H1 (cell line): Measurements from ENCODE around the gene PTPN5. TPM values are rescaled to one million over a fixed set of nuclear protein-coding genes. Genes with fewer than 3 reads are reported as not detected.

Experiments used
- CTCF ChIA-PET: fragments of 300-600 bp; sonication (Branson Sonifier 250); formaldehyde crosslinking; loops from one replicate; lab custom pipeline; 2021; ENCODE audit not compliant: partially characterized antibody; lab: Charles Lee
- POLR2A ChIA-PET: fragments of 300-600 bp; sonication (Branson Sonifier 250); formaldehyde crosslinking; loops from one replicate; lab custom pipeline; 2021; ENCODE audit warnings: inconsistent platforms; ENCODE audit not compliant: partially characterized antibody; lab: Charles Lee
- DNase-seq, 2 experiments: peaks; one replicate each; pipeline versions ENCODE4 v3.0.0 to v3.0.0-alpha.2; 2010 to 2022; ENCODE audit warnings: low spot score in 2 of 2, low read depth in 1 of 2, mixed read lengths in 1 of 2
- FAIRE-seq: peaks from 2 replicates; lab custom pipeline; 2011; peaks lifted over from hg19 to GRCh38; lab: Jason Lieb, UNC
- H2AFZ ChIP-seq: 2 replicates; pipeline ENCODE4 v1.8.1; 2012; ENCODE audit warnings: low read length, inconsistent platforms
- H2AK5ac ChIP-seq: 2 replicates; pipeline ENCODE4 v1.6.1; 2013; ENCODE audit warnings: low read depth, low read length
- H2BK120ac ChIP-seq: replicated peaks from 2 replicates; pipeline ENCODE3; 2013; ENCODE audit warnings: low read depth, low read length, inconsistent platforms
- H2BK12ac ChIP-seq: 2 replicates; pipeline ENCODE4 v1.6.1; 2013; ENCODE audit warnings: low read depth, low read length
- H2BK15ac ChIP-seq: 2 replicates; pipeline ENCODE4 v1.6.1; 2013; ENCODE audit warnings: low read length
- H2BK20ac ChIP-seq: 2 replicates; pipeline ENCODE4 v1.6.1; 2013; ENCODE audit warnings: low read length
- H2BK5ac ChIP-seq: 2 replicates; pipeline ENCODE4 v1.6.1; 2013; ENCODE audit warnings: low read depth, low read length
- H3K14ac ChIP-seq: 2 replicates; pipeline ENCODE4 v1.6.1; 2013; ENCODE audit warnings: inconsistent platforms; ENCODE audit not compliant: insufficient read length
- H3K18ac ChIP-seq: 2 replicates; pipeline ENCODE4 v1.6.1; 2013; ENCODE audit warnings: low read length; ENCODE audit errors: extremely low read depth
- H3K23ac ChIP-seq: 2 replicates; pipeline ENCODE4 v1.6.1; 2013; ENCODE audit warnings: inconsistent platforms; ENCODE audit not compliant: insufficient read length
- H3K23me2 ChIP-seq: 2 replicates; pipeline ENCODE4 v1.6.1; 2013; ENCODE audit warnings: low read depth, low read length
- H3K27ac ChIP-seq: 2 replicates; pipeline ENCODE4 v1.6.1; 2011; ENCODE audit warnings: low read depth, low read length, inconsistent platforms
- H3K27me3 ChIP-seq, 4 experiments: replicated peaks in 1 of 4; 1 replicate in 1 of 4; 2 replicates in 3 of 4; pipeline versions ENCODE4 v1.6.1 to v1.8.1; 2011 to 2013; ENCODE audit warnings: low read length in 3 of 4, mild to moderate bottlenecking in 3 of 4, inconsistent platforms in 2 of 4, mixed read lengths in 2 of 4, moderate library complexity in 1 of 4; ENCODE audit not compliant: control insufficient read depth in 3 of 4, insufficient read depth in 3 of 4; ENCODE audit errors: extremely low read depth in 1 of 4
- H3K36me3 ChIP-seq, 4 experiments: 2 replicates each; pipeline versions ENCODE4 v1.6.1 to v1.8.1; 2011 to 2013; ENCODE audit warnings: mild to moderate bottlenecking in 4 of 4, low read length in 3 of 4, moderate library complexity in 2 of 4, control low read depth in 1 of 4, inconsistent platforms in 1 of 4; ENCODE audit not compliant: insufficient read depth in 4 of 4, control insufficient read depth in 2 of 4
- H3K4ac ChIP-seq: replicated peaks from 2 replicates; pipeline ENCODE3; 2013; ENCODE audit warnings: low read length, low read depth, mixed read lengths, inconsistent platforms; ENCODE audit not compliant: insufficient read length
- H3K4me1 ChIP-seq, 4 experiments: replicated peaks in 1 of 4; 1 replicate in 1 of 4; 2 replicates in 3 of 4; pipeline versions ENCODE4 v1.6.1 to v1.8.1; 2011 to 2013; ENCODE audit warnings: low read length in 3 of 4, inconsistent platforms in 2 of 4, mixed read lengths in 1 of 4; ENCODE audit not compliant: insufficient read depth in 4 of 4, control insufficient read depth in 3 of 4
- H3K4me2 ChIP-seq, 2 experiments: 2 replicates each; pipeline versions ENCODE4 v1.6.1 to v1.8.1; 2011 to 2013; ENCODE audit warnings: low read depth in 2 of 2, low read length in 2 of 2, control low read depth in 1 of 2, inconsistent platforms in 1 of 2, mild to moderate bottlenecking in 1 of 2; ENCODE audit not compliant: insufficient read depth in 1 of 2
- H3K4me3 ChIP-seq, 4 experiments: fragments of 200-600, 300-600 bp in 1 of 4; sonication (generic), shearing (Covaris generic), sonication (Bioruptor Twin) in 1 of 4; 2 replicates each; pipeline versions ENCODE4 v1.5.1 to v1.8.1; 2011 to 2016; ENCODE audit warnings: low read length in 4 of 4, low read depth in 3 of 4, control low read depth in 2 of 4, inconsistent platforms in 2 of 4, mild to moderate bottlenecking in 2 of 4, mixed read lengths in 1 of 4, moderate library complexity in 1 of 4; ENCODE audit not compliant: insufficient read depth in 2 of 4; ENCODE audit errors: extremely low read depth in 1 of 4
- H3K56ac ChIP-seq: replicated peaks from 2 replicates; pipeline ENCODE3; 2013; ENCODE audit warnings: low read depth, mild to moderate bottlenecking, mixed read lengths, low read length, inconsistent platforms; ENCODE audit not compliant: insufficient read length
- H3K79me1 ChIP-seq: 2 replicates; pipeline ENCODE4 v1.6.1; 2013; ENCODE audit warnings: low read depth, low read length, control low read depth
- H3K79me2 ChIP-seq, 2 experiments: 2 replicates each; pipeline versions ENCODE4 v1.6.1 to v1.8.1; 2012 to 2013; ENCODE audit warnings: low read length in 2 of 2, mild to moderate bottlenecking in 2 of 2, inconsistent platforms in 1 of 2; ENCODE audit not compliant: insufficient read depth in 2 of 2, control insufficient read depth in 1 of 2
- H3K9ac ChIP-seq, 4 experiments: replicated peaks in 1 of 4; 1 replicate in 1 of 4; 2 replicates in 3 of 4; pipeline versions ENCODE4 v1.6.1 to v1.8.1; 2011 to 2013; ENCODE audit warnings: low read depth in 3 of 4, low read length in 3 of 4, control low read depth in 2 of 4, mild to moderate bottlenecking in 2 of 4, moderate library complexity in 2 of 4, inconsistent platforms in 1 of 4; ENCODE audit errors: extremely low read depth in 1 of 4
- H3K9me3 ChIP-seq, 2 experiments: 2 replicates each; pipeline versions ENCODE4 v1.6.1 to v1.8.1; 2012 to 2013; ENCODE audit warnings: mild to moderate bottlenecking in 2 of 2, moderate library complexity in 2 of 2, control low read depth in 1 of 2, inconsistent platforms in 1 of 2, low read depth in 1 of 2, low read length in 1 of 2, mixed read lengths in 1 of 2; ENCODE audit not compliant: insufficient read depth in 2 of 2
- H4K20me1 ChIP-seq, 2 experiments: replicated peaks in 1 of 2; 2 replicates each; pipeline versions ENCODE3 to v1.8.1; 2011 to 2013; ENCODE audit warnings: inconsistent platforms in 2 of 2, low read length in 2 of 2, mild to moderate bottlenecking in 1 of 2; ENCODE audit not compliant: insufficient read depth in 2 of 2, control insufficient read depth in 1 of 2
- H4K5ac ChIP-seq: 2 replicates; pipeline ENCODE4 v1.6.1; 2013; ENCODE audit warnings: low read length, low read depth, mixed read lengths, inconsistent platforms; ENCODE audit not compliant: insufficient read length
- H4K8ac ChIP-seq: 2 replicates; pipeline ENCODE4 v1.8.0; 2013; ENCODE audit warnings: mild to moderate bottlenecking, moderate library complexity, low read length, inconsistent platforms; ENCODE audit not compliant: insufficient read depth; ENCODE audit errors: extremely low read depth
- H4K91ac ChIP-seq: replicated peaks from 2 replicates; pipeline ENCODE3; 2013; ENCODE audit warnings: low read length, mixed read lengths, inconsistent platforms; ENCODE audit not compliant: insufficient read length
- CTBP2 ChIP-seq: IDR thresholded peaks from 2 replicates; pipeline ENCODE4 v1.7.0; 2011; ENCODE audit warnings: borderline replicate concordance, mild to moderate bottlenecking, moderate library complexity, mixed read lengths, low read length; ENCODE audit not compliant: insufficient read depth, insufficient read length
- KDM4A ChIP-seq: IDR thresholded peaks from one replicate; pipeline ENCODE4 v1.7.1; 2012; ENCODE audit warnings: low read depth, mild to moderate bottlenecking, moderate library complexity, low read length, inconsistent platforms; ENCODE audit not compliant: severe bottlenecking
- TAF1 ChIP-seq: IDR thresholded peaks from 2 replicates; pipeline ENCODE4 v1.6.1; 2011; ENCODE audit warnings: mild to moderate bottlenecking, low read depth, low read length
- WGBS, 2 experiments: shearing (Covaris generic) in 1 of 2; methylation state at CpG; one replicate each; pipeline versions ENCODE4 v1.1.6 to v1.1.7; 2013 to 2015; ENCODE audit warnings: low lambda C conversion rate in 2 of 2, mixed read lengths in 2 of 2, inconsistent platforms in 1 of 2, low coverage in 1 of 2, missing lambda C conversion rate in 1 of 2; ENCODE audit not compliant: insufficient replicate concordance in 2 of 2, insufficient coverage in 1 of 2, insufficient read length in 1 of 2; ENCODE audit errors: extremely low coverage in 1 of 2, missing lambda C conversion rate in 1 of 2; 5-methylcytosine and 5-hydroxymethylcytosine counted together
- polyA plus RNA-seq, 7 experiments: library from polyadenylated mRNA; depleted of rRNA in 3 of 7; stranded (reverse) in 5 of 7; unstranded in 2 of 7; fragments of >200 nt in 5 of 7; fragments of 200-250 nt in 2 of 7; gene quantifications; 1 replicate in 5 of 7; 2 replicates in 1 of 7; 4 replicates in 1 of 7; pipeline versions ENCODE4 v1.2.1 to v1.2.3, GENCODE V29; 2011 to 2013; ENCODE audit warnings: missing spikeins in 2 of 7, mixed read lengths in 2 of 7
- total RNA-seq: library from RNA; stranded (reverse); fragmentation: NEBNext Ultra II Directional; extraction: Animal tissue kit (Norgen Biotek cat#: 25700); gene quantifications from 2 replicates; pipeline ENCODE4 v1.2.1, GENCODE V29; 2021

PTPN5 gene
- total and polyA plus RNA-seq, 2 of the 8 experiments (the other 6 are each of a cell fraction or from before 2014, with no cell fraction given) = 8.4 to 12.9 TPM

DNA sequence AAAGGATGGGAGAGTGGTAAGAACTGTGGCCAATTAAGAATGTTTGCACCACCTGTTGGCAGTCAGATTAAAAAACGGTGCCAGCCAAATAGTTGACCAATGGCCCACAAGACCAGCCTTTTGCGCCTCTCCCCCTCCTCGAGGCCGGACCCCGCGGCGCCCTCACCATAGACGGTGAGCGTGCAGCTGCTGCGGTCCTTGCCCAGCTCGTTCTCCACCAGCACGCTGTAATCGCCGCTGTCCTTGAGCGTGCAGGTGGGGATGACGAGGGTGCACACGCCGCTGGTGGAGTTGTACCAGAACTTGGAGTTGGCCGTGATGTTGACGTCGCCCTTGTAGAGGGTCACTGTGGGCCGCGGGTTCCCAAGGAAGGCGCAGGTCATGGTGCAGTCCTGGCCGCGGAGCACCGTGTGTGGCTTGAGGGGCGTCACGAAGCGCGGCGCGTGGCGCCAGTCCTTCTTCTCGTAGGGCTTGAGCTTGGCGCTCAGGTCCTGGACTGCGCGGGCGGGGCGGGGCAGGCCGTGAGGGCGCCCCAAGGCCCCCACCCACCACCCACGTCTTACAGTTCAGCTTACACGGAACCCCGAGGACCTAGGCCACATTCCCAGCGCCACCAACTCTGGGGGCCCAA lies 85.8 kb downstream of the PTPN5 start:
- Histone ChIP-seq H4K20me1 (no peaks in the 10 kb centered on the region), H3K4me2 (peak overlapping the region; percentile 63 to 89; a peak in 3 of 4 replicates), H3K79me2 (no peaks in the 10 kb centered on the region), H2BK120ac (no peak overlapping the region), H3K27ac (no peak overlapping the region), H3K4me3 (peak overlapping the region; percentile 30 to 52 (median 39)), H2AK5ac (no peak overlapping the region), H3K23ac (no peak overlapping the region), H3K4ac (no peak overlapping the region), H3K14ac (no peak overlapping the region), H3K9me3 (no peaks in the 10 kb centered on the region), H3K36me3 (no peaks in the 10 kb centered on the region), H2AFZ (no peak overlapping the region), H3K79me1 (no peaks in the 10 kb centered on the region), H3K9ac (no peak overlapping the region; a peak in 3 of 7 replicates), H3K18ac (peak overlapping the region; percentile 19; the same call in 1 of the 2 replicates), H3K23me2 (peaks cover 6% of the 10 kb centered on the region; the same call in 1 of the 2 replicates), H2BK15ac (no peak overlapping the region), H2BK20ac (no peak overlapping the region), H3K4me1 (no peaks in the 10 kb centered on the region), H3K27me3 (peaks cover 0 to 2% (median 0%) of the 10 kb centered on the region in 4 experiments; a peak in 3 of 7 replicates), H2BK5ac (no peak overlapping the region), H4K8ac (0 out of 2 replicates have a peak overlapping the region, but pooled peaks have one; percentile 35), H4K91ac (no peak overlapping the region)
- ChIA-PET POLR2A (interaction anchor here (0.9 kb wide), 1 partner anchor 16 kb away, joined by 6 read pairs; no protein-coding TSS in a partner anchor), CTCF (interaction anchor here (0.8 to 2.6 kb wide), 10 partner anchors 8 to 59 kb away, joined by 3 to 14 read pairs (median 6); partner anchors contain the start of gene IGSF22)
- FAIRE-seq (no peak), DNase-seq (no peak)
- WGBS, 2 experiments = 68% methylated on average over 33 of the region's 46 CpGs; no CpG with 5 or more reads in 1 of the 2 experiments
- TF ChIP-seq KDM4A = no peak
- no peak for TF ChIP-seq CTBP2
- peak; percentile 18; the same call in 1 of the 2 replicates for TF ChIP-seq TAF1
- TF ChIP-seq, all 59 proteins: peak for 1
- Histone ChIP-seq H3K56ac (no peak overlapping the region), H2BK12ac (no peak overlapping the region), H4K5ac (no peak overlapping the region)
